ENCODE results near the gene MT1X.
"Not testable (repeated sequence)": the region's sequence is repeated elsewhere in the genome, so short reads cannot be mapped to it uniquely, and the experiment has no call there.

Gene MT1X

GRCh38 chr16:56669005-56669839 lies 13.0 kb upstream of the MT1X start, which contains the start of gene MT1H:
MT1H (plus strand) TSS chr16:56669814; CDS start chr16:56669885, 71 bp downstream.
- no peak for TF ChIP-seq CTCF (IDR thresholded peaks at IDR 0.05; ENCODE audit: low read depth, low read length)
- H3K4me3 ChIP-seq (ENCODE audit: low read depth, low read length): no peak within 1 kb of the TSS

- H3K4me3 ChIP-seq (ENCODE audit: low read depth, low read length): no peak overlapping the region
Measured at GRCh38 chr16:56669840-56670619, 12.2 kb upstream of the MT1X start.

DNA sequence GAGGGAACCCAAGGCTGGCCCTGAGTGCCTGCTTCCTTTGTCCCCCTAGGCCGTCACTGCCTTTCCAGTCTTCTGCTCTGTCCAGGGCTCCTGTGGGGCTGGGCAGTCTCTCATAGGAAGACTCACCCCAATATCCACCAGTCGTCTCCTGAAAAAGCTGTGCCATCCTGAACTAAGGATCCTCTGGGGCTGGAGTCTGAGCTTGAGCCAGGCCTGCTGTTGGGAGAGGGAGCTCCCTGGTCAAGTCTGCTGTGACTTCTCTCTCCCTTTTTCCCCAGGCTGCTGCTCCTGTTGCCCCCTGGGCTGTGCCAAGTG lies 11.7 kb upstream of the MT1X start:
- no peak for TF ChIP-seq CTCF (IDR thresholded peaks at IDR 0.05; ENCODE audit: low read depth, low read length)

More at GRCh38 chr16:56669840-56670619, 12.2 kb upstream of the MT1X start:
- no peak for TF ChIP-seq CTCF (IDR thresholded peaks at IDR 0.05; ENCODE audit: low read depth, low read length)

GRCh38 chr16:56671691-56672090 lies 10.6 kb upstream of the MT1X start:
- not testable (repeated sequence) for H3K4me3 ChIP-seq (ENCODE audit: low read depth, low read length)

More for the DNA sequence above, 11.7 kb upstream of the MT1X start:
- no peak overlapping the region for H3K4me3 ChIP-seq (ENCODE audit: low read depth, low read length)

- H3K4me3 ChIP-seq (ENCODE audit: low read depth, low read length): not testable (repeated sequence)
Measured at GRCh38 chr16:56672171-56672570, 10.1 kb upstream of the MT1X start.

DNA sequence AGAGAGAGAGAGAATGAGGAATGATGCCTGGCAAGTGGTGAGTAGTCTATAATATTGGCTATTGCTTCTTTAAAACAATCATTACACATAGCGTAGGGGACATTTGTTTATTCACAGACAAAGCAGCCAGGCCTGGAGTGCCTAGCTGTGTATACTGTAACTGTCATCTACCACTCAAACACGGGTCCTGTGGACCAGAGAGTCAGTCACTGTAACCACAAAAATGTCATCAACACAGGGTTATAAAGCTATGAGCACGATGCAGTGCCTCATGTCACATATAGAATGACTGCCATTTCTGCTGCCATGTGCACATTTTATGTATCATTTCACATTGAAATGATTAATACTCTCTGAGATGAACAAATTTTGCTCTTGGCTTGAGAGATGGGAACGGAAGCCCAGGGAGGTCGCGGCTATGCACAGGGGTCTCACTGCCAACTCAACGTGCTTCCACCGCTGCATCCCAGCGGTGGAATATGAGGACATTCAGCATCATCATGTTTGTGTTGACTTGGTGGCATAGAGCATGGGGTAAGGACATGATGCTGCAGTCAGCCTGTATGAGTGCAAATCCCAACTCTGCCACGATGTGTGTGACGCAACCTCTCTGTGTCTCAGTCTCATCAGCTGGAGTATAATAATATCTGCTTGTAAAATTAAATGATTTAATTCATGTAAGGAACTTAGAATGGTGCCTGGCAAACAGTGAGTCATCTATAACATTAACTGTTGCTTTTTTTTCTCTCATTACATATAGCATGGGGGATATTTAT lies 9.3 kb upstream of the MT1X start:
- no peak for TF ChIP-seq CTCF (IDR thresholded peaks at IDR 0.05; ENCODE audit: low read depth, low read length)
- no peak overlapping the region for H3K4me3 ChIP-seq (ENCODE audit: low read depth, low read length)

GRCh38 chr16:56673921-56674320 lies 8.3 kb upstream of the MT1X start:
- no peak for TF ChIP-seq CTCF (IDR thresholded peaks at IDR 0.05; ENCODE audit: low read depth, low read length)
- no peak overlapping the region for H3K4me3 ChIP-seq (ENCODE audit: low read depth, low read length)

DNA sequence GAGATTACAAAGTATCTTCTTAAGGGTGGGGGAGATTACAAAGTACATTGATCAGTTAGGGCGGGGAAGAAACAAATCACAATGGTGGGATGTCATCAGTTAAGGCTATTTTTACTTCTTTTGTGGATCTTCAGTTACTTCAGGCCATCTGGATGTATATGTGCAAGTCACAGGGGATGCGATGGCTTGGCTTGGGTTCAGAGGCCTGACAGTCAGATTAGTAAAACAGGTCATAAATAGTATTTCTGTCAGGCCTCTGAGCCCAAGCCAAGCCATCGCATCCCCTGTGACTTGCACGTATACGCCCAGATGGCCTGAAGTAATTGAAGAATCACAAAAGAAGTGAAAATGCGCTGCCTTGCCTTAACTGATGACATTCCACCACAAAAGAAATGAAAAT lies 7.7 kb upstream of the MT1X start:
- H3K4me3 ChIP-seq (ENCODE audit: low read depth, low read length): not testable (repeated sequence)

Measured in WI38 (cell line).